NCI-H1417 (cell line): Measurements from ENCODE around the gene SSBP3.
A peak's percentile ranks its signal among the peaks of the same experiment; 100 is the strongest.

ENCODE experiments used
- DNase-seq, 3 experiments: peaks; one replicate each; lab custom pipeline; 2025; lab: John Stamatoyannopoulos, UW

The SSBP3 gene

GRCh38 chr1:54266908-54267307, 139.3 kb downstream of the SSBP3 start:
- no peak for DNase-seq

DNA sequence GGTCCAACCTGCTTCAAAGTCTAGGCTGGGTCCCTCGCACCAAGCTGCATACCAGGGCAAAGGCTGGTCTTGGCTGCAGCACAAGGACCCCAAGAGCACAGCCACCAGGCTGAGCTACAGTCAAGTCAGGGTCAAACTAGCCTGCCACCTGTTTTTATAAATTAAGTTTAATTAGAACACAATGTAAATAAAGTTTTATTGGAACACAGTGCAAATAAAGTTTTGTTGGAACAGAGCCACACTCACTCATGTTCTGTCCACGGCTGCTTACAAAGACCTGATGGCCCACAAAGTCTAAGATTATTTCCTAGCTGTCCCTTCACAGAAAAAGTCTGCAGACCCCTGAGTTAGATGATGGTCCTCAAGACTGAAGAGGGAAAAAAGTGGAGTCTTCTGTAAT, 140.0 kb downstream of the SSBP3 start:
- no peak for DNase-seq

DNA sequence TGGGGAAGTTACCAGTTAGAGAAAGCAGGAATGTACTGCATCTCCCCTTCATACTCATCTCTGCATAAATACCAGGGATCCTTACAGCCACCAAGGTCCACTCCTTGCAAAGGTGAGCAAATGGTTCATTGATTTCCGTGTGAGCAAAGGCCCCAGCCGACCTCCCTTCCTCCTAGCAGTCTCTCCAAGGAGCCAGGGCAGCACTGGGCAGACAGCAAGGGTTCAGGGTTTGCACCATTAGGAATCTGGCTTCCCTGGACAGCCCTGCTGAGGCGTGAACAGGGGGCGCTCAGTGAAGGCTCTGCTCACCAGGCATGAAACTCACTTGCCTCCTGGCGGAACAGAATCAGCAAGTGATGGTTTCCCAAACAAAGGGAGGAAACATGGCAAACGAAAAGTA, 140.5 kb downstream of the SSBP3 start:
- no peak for DNase-seq

DNA sequence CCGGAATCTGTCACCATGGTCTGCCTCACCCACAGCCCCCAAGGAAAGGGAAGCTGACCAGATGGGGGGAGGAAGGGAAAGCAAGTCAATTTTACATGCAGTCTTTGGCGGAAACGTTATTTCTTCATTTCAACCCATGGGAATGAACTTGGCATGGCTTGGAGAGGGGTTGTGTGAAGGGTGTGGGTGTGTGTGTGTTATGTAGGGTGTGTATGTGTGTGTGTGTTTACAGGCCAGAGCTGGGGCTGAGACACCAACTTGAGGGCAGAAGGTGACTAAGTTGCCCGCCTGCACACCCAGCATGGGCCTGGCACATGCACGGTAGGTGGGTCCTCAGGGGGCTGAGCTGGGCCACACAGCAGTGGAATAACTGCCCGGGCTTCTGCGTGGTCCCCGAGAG, 141.1 kb downstream of the SSBP3 start:
- DNase-seq = no peak

GRCh38 chr1:54263601-54264226, 142.5 kb downstream of the SSBP3 start:
- DNase-seq = no peak

GRCh38 chr1:54262244-54262643, 143.9 kb downstream of the SSBP3 start:
- DNase-seq = no peak

- peak in 1 of 3 experiments; percentile 26 for DNase-seq
Observed at GRCh38 chr1:54260810-54261209, 145.4 kb downstream of the SSBP3 start.

DNA sequence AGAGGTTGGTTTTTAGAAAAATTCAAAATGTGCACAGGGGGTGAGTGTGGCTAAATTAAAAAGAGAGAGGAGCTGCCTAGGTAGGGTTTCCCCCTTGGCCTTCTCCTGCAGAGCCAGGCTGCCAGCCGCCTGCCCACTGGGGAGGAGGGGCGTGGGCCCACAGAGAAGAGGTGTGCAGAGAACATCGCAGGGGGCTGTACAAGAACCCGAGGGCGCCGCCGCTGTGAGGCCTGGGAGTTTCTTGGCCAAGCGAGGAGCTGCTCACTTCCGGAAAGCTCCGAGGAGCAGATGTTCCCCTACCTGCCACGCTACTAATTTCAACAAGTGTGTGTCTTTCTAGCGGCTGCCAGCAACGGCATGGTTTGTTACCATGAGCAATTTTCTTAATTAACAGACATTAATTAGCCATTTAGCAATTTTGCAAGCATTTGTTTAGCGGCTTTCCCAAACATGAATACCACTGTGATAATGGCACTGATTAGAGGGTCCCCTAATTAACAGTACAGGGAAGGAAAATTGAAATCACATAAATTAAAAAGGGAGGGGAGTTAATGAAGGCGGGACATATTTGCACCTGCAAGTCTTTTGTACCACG, 146.6 kb downstream of the SSBP3 start:
- DNase-seq = peak in 2 of 3 experiments; percentile 60 to 84

DNA sequence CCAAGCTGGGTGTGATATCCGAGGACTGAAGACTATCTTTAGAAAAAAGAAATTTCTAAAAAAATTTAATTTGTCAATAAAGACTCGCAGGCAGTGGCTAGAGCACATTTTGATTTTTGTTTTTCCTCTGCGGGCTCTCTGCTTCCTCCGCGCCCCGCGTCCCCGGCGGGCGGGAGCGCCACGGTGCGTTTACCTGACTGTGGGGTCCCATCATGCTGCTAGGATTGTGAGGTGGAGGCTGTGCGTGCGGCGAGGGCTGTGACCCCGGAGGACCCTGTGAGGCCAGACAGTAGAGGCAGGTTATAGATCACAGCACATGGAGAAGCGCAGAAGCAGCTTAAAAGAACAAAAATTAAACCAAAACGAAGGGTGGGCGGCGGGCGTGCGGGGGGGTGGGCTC, 148.3 kb downstream of the SSBP3 start:
- no peak for DNase-seq

GRCh38 chr1:54257346-54257620, 148.9 kb downstream of the SSBP3 start:
- DNase-seq = no peak

DNA sequence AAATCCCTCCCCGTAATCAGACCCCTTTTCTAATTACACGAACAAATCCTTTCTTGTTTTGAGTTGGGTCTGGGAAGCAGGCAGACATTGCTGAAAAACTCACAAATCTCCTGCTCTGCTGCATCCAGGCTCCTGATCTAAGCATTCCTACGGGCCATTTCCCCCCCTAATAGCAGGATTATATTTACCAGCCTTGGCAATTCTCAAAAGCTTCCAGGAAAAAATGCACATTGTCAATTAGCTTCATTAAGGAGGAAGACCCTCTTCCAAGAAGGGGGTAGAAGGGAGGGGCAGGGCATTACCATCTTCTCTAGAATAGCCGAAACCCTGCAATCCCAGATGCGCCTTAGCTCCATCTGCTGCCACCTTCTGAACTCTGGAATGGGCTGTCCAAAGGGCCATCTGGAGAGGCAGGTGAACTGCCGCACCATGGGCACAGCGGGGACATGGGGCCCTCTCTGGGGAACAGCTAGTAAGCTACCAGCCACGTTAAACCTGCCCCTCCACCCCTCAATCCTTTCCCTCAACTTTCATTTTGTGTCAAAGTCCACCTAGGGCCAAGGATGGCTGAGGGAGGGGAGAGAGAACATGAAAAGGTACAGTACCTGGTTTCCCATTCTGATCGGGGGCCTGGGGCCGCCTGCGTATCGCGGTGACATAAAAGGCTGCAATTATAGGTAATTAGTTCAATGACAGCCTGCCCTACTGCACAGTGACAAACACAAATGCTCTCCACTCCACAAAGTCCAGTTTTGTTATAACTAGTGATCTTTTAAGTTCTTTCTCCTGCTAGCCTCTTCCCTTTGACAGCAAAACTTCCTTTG, 149.5 kb downstream of the SSBP3 start:
- peak in 2 of 3 experiments; percentile 69 to 84 for DNase-seq

GRCh38 chr1:54255026-54255702, 151.0 kb downstream of the SSBP3 start:
- no peak for DNase-seq

GRCh38 chr1:54254055-54254454, 152.1 kb downstream of the SSBP3 start:
- peak in 2 of 3 experiments; percentile 64 to 81 for DNase-seq

DNA sequence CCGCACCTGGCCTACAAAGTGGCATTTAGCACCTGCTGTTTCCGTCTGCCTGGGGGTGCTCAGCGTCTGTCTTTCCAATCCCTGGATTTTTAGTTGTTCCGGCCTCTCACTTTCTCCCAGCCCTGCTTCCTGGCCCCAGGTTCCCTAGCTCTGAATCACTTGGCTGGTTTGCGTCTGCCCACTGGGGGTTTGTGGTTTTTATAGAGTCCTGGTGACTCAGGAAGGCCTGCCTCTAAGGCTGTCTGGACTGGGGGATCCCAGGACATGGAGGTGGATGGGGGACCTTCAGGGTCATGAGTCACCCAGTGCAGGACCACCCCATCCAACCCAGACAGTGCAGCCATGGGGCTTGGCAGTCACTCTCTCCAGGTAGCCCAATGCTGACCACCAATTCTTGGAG, 152.7 kb downstream of the SSBP3 start:
- peak in 2 of 3 experiments; percentile 11 to 23 for DNase-seq

GRCh38 chr1:54252371-54252936, 153.7 kb downstream of the SSBP3 start:
- peak in 2 of 3 experiments; percentile 12 to 39 for DNase-seq

- no peak for DNase-seq
Observed at GRCh38 chr1:54250670-54251069, 155.5 kb downstream of the SSBP3 start.

DNA sequence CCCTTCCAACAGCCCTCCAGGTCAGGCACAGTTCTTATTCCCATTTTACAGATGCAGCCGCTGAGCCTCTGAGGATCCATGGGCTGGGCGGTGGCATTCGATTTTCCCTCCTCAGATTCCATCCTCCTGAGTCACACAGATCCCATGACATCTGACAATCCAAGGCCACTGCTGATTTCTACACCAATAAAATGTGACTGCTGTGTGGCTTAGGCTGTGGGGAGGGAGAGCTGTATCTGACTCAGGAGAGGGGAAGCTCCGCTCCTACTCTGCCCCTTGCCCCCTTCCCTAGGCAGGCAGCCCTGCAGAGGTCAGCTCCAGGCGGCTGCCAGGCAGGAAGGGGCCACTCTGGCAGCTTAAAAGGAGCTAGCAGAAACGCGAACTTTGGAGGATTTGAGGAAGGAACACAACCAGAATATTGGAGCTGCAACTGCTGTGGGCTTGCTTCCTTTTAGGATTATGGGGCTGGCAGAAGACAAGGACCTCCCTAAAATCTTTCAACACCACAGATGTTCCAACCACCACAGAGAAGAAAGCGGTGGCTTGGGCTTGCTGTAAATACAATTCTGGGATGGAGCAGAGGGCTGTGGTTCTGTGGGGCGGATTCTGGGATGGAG, 156.3 kb downstream of the SSBP3 start:
- DNase-seq = no peak

DNA sequence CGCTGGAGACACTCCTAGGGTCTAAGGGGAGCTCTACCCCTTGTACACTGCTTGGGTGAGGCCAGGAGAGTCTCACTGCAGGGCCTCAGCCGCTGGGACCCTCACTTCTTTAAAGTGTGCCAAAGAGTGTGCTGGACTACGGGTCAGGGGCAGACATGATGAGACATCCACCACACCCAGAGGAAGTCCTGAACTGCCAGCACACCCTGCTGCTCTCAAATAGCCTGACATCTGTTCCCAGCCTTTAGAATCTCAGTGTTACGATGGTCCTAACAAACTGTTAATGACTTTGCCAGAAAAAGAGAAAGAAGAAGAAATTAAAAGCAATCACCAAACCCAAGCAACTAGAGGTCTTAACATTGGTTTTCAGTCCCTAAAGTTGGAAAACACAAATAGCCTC, 157.2 kb downstream of the SSBP3 start:
- DNase-seq = no peak

GRCh38 chr1:54247863-54248515, 158.2 kb downstream of the SSBP3 start:
- DNase-seq = no peak

DNA sequence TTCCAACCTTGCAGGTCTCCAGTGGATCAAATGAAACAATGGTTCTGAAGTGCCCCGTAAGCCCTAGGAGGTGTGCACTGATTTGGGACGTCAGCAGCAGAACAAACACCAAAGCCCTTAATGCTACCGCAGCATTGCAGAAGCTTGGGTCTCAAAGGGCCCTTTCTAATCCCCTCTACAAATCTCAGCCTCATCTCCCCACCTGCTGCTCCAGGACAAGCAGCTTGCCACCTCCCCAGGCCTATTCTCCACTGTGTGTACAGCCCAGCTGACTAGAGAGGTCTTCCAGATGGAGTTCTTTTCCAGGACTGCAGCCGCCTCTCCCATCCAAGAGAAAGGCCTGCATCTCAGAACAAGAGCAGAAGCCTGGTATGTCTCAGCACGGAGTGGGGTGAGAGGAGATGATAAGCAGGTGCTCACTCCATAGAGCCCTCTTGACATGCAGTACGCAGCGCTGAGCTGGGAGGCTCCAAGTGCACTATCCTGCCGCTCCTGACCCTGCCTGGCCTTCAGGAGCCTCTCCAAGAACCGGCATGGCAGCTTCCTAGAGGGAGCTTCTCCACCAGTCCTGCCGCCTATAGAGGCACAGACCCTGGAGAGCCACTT, 160.0 kb downstream of the SSBP3 start:
- no peak for DNase-seq

DNA sequence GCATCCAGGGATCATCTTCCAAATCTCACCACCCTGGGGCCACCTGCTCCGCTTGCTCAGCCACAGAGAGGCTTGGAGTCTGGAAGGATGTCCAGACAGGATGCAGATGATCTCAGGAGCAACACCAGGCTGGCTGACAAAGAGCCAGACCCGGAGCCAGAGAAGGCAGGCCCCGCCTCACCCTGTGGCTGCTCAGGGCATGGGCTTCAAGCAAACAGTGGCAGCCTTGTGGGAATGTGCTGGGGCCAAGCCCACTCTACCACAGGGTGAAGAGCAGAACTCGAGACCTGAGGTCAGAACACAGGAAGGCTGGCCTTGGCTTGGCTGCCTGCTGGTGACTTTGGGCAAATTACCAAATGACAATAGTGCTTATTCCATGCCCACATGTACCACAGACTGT, 160.7 kb downstream of the SSBP3 start:
- DNase-seq = no peak
